Measurements from ENCODE around the gene ADAM12.
"Not testable (repeated sequence)": the region's sequence is repeated elsewhere in the genome, so short reads cannot be mapped to it uniquely, and the experiment has no call there.

Gene ADAM12

DNA sequence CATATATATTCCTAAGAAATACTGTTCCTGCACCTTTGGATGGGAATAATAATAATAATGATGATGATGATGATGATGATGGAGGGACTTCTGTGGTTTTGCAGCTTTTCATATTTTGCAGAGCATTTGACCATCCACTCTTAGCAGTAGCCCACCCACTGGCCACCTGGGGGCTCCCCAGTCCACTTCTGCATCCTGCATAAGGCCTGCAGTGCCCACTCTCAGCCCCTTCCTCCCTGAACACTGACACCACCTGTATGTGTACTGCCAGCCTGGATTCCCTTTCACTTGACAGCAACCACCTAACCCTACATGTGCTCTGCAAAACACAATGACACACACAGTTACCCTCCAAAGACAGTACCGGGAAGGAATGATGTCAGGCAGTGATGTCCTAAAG is 131.4 kb downstream of the ADAM12 start:
- no peak for DNase-seq

DNA sequence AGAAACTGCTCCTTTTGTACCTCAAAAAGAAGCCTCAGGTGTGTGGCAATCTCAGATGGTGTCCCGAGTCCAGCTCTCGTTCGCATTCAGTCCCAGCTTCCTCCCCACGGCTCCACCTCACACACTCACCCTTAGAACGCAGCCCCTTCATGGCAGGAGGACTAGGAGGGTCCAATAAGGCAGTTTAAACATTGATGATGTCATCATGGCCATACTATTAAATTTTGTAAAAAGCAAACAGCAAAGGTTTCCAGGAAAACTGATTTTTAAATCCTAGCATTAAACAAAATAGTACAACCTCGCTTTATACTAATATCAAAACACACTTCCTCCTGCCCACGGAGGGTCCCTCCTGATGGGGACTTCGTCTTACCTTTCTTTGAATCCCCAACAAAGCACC is 133.0 kb downstream of the ADAM12 start:
- DNase-seq: no peak

- no peak for DNase-seq
Measured at GRCh38 chr10:126253611-126253998, 134.7 kb downstream of the ADAM12 start.

GRCh38 chr10:126252884-126253610 is 135.2 kb downstream of the ADAM12 start:
- no peak for DNase-seq

- DNase-seq: no peak
Measured at GRCh38 chr10:126251778-126252407, 136.4 kb downstream of the ADAM12 start.

DNA sequence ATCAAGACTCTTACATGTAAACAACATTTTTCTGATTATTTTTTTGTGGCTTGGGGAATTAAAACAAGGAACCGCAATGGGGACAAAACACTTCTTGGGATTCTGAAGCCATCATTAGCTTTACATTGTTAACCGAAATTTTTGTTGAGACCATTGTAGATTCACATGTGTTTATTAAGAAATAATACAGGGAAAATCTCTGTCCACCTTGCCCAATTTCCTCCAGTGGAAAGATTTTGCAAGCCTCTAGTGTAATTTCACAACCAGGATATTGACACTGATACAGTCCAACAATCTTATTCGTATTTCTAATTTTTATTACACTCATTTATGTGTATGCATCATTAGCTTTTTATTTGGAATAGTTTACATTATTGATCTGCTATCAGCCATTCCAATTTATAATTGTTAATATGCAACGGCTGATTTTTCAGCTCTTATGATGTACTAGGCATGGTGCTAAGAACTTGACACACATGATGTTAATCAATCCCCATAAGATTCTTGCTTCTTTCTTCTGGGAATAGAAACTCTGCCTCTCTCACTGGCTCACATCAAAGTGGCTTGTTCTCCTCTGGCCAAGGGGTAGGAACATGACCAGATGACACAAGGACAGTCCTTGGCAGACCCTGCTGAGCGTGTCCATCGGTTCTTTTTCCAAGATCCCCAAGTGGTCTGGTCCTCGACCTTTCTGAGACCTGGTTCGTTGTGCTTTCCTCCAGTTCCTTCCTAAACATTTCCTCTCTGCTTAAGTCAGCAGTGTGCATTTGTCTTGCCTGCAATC is 137.6 kb downstream of the ADAM12 start:
- DNase-seq: no peak

DNA sequence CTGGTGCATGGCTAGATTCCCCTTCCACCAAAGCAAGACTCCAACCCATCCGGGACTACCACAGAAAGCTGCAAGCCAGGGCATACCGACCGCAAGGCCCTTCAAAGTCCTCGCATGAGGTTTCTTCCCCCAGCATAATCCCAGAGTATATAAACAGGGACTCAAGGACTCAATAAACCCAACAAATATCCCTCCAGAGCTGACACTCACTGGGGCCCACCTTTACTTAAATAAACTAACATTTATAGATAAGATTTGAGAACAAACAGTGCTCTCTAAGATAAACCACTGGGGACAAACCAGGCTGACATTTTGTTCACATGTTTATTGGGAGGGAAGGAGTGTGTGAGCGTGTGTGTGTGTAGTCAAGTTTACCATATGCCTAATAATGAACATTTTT is 138.2 kb downstream of the ADAM12 start:
- no peak for DNase-seq

- no peak for DNase-seq
Measured at GRCh38 chr10:126247446-126247975, 140.8 kb downstream of the ADAM12 start.

DNA sequence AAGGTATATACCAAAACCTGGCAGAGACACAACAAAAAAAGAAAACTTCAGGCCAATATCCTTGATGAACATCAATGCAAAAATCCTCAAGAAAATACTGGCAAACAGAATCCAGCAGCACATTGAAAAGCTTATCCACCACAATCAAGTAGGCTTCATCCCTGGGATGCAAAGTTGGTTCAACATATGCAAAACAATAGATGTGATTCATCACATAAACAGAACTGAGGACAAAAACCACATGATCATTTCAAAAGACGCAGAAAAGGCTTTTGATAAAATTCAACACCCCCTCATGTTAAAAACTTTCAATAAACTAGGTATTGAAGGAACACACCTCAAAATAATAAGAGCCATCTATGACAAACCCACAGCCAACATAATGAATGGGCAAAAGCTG is 141.9 kb downstream of the ADAM12 start:
- DNase-seq: not testable (repeated sequence)

GRCh38 chr10:126245501-126245900 is 142.8 kb downstream of the ADAM12 start:
- DNase-seq: no peak

GRCh38 chr10:126243971-126244370 is 144.3 kb downstream of the ADAM12 start:
- DNase-seq: no peak

GRCh38 chr10:126243306-126243705 is 145.0 kb downstream of the ADAM12 start:
- DNase-seq: no peak

GRCh38 chr10:126242397-126243260 is 145.6 kb downstream of the ADAM12 start:
- DNase-seq: no peak

- DNase-seq: no peak
Measured at GRCh38 chr10:126240483-126240882, 147.8 kb downstream of the ADAM12 start.

DNA sequence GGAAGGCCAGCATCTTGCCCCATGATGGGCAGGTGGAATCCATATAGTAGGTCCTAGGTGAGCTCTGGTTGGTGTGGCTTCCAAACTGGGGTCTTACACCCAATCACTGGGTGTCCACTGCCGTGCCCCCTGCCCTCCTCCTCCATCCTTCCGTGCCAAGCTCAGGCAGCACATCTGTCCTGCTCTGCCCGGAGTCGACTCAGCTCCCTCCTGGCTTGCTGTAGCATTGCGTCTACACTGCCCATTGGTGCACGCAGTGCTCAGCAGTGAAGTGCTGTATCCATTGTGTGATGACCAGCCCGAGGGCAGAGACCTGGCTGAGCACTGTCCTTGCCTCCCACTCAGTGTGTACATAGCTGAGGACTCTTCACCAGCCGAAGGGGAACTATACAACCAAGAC is 148.4 kb downstream of the ADAM12 start:
- DNase-seq: no peak

DNA sequence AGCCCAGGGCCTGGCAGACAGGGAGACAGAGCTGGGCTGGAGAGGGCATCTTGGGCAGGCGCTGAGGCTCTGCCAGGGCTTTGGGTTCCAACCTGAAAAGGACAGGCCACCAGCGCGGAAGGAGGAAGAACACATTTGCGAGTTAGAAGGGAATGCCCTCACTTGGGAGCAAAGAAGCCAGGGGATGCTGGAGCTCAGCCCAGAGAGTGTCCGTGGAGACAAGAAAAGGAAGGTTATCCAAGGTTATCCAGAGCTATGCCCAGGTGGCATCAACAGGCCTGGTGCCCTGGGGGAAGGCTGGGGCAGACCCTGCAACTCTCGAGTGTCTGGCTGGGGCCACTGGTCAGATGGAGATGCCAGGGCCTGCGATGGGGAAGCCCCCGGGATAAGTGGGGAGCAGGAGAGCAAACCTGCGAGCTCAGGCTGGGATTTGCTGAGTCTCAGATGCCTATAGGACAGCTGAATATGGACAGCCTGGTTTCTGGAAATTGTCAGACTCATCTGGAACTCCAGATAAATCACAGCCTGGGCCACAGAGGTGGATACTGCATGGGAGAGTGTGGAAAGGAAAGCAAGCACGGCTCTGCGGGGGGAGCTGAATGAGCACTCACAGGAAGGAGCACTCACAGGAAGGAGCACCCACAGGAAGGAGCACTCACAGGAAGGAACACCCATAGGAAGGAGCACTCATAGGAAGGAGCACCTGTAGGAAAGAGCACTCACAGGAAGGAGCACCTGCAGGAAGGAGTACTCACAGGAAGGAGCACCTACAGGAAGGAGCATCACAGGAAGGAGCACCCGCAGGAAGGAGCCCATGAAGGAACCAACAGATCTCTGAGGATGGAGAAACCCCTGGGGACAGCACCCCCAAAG is 152.1 kb downstream of the ADAM12 start:
- DNase-seq: no peak

DNA sequence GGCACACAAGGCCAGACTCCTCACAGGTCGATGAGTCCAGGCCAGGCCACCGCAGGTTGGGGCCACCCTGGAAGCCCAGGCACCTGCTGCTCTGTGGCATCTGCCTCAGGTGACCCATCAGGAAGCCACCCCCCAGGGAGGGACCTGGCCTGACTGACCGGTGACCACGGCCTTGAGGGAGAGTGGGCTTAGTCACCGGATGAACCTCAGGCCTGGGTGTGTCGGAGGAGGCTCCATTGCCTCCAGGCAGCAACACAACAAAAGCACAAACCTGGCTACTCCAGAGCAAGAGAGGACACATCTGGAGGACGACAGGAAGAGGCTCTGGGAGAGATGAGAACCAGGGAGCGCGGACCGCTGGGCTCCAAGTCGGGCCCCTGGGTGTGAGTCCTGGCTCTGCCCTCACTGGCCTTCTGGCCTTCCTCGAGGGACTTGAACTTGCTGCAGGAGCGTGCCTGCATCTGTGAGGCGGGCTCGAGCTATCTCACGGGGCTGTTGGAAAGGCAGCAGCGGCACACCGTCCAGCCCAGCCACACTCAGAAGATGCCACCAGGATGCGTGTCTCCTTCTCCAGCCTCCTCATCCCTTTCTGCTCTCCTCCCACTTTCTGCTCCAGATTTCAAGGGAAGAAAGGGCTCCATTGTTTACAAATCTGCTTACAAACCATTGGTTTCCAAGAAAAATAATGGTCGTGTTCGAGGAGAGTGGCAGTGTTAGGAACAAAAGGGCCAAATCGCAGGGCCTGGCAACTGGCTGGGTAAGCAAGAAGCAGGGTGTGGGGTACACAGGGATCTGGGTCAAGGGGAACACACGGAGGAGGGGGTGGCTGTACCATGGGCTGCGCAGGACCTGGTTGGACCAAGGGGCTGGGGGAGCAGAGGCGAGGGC is 152.9 kb downstream of the ADAM12 start:
- no peak for DNase-seq

DNA sequence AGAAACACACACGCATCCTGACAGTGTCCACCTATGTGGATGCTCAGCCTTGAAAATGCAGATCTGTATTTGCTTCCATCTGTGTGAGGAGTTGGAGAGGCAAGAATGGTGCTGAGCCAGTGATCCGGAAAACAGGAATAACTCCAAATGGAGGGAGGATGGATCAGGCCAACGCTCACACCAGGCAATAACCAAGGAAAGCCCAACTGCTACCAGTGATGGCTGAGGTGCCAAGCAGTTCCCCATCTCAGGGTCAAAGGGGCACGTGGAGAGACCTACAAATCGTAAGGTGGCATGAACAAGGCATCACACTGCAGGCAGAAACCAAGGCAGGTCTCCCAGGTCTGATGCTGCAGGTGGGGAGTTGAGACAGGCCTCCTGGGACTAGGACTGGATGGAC is 153.6 kb downstream of the ADAM12 start:
- no peak for DNase-seq

GRCh38 chr10:126233182-126234148 is 154.8 kb downstream of the ADAM12 start:
- no peak for DNase-seq
